T-helper 2 cell treated with Interferon-gamma antibody and Interleukin-4, amounts not matched to agents 5 μg/mL and 100 μg/mL, for 36 hours (primary cell): ENCODE measurements around the gene TAB2.
A peak's percentile ranks its signal among the peaks of the same experiment; 100 is the strongest.

Source experiments
- DNase-seq: peaks from one replicate; pipeline ENCODE4 v3.0.0; 2021; ENCODE audit warnings: low spot score
- H3K27ac Mint-ChIP-seq: one replicate; pipeline ENCODE4 v1.8.0; 2021; ENCODE audit warnings: mild to moderate bottlenecking, mixed read lengths
- H3K27me3 Mint-ChIP-seq: one replicate; pipeline ENCODE4 v1.8.0; 2021; ENCODE audit warnings: low read depth, mixed read lengths
- H3K36me3 Mint-ChIP-seq: one replicate; pipeline ENCODE4 v1.8.0; 2021; ENCODE audit warnings: low read depth, mixed read lengths
- H3K4me1 Mint-ChIP-seq: one replicate; pipeline ENCODE4 v1.8.0; 2021; ENCODE audit warnings: low read depth, mixed read lengths
- H3K4me3 Mint-ChIP-seq: one replicate; pipeline ENCODE4 v1.8.0; 2022; ENCODE audit warnings: mild to moderate bottlenecking, moderate library complexity, mixed read lengths
- H3K9me3 Mint-ChIP-seq: one replicate; pipeline ENCODE4 v1.8.0; 2021; ENCODE audit warnings: mixed read lengths

The TAB2 gene

GRCh38 chr6:149289192-149289781 is 28.2 kb upstream of the TAB2 start:
- Mint-ChIP-seq H3K4me3 (no peak overlapping the region), H3K9me3 (no peaks in the 10 kb centered on the region), H3K27ac (no peak overlapping the region), H3K36me3 (no peaks in the 10 kb centered on the region), H3K27me3 (no peaks in the 10 kb centered on the region), H3K4me1 (peaks cover 15% of the 10 kb centered on the region)
- DNase-seq = no peak

GRCh38 chr6:149289966-149290365 is 27.5 kb upstream of the TAB2 start:
- H3K4me3 Mint-ChIP-seq = no peak overlapping the region
- H3K27me3 Mint-ChIP-seq = no peaks in the 10 kb centered on the region
- peaks cover 10% of the 10 kb centered on the region for H3K4me1 Mint-ChIP-seq
- H3K9me3 Mint-ChIP-seq = no peaks in the 10 kb centered on the region
- no peaks in the 10 kb centered on the region for H3K36me3 Mint-ChIP-seq
- no peak overlapping the region for H3K27ac Mint-ChIP-seq
- DNase-seq = no peak

GRCh38 chr6:149293244-149293643 is 24.3 kb upstream of the TAB2 start:
- Mint-ChIP-seq H3K36me3 (peaks cover 2% of the 10 kb centered on the region), H3K4me1 (peaks cover 2% of the 10 kb centered on the region), H3K27ac (no peak overlapping the region), H3K27me3 (no peaks in the 10 kb centered on the region), H3K4me3 (no peak overlapping the region), H3K9me3 (peaks cover 4% of the 10 kb centered on the region)
- DNase-seq = no peak

GRCh38 chr6:149300563-149300962 is 16.9 kb upstream of the TAB2 start:
- Mint-ChIP-seq H3K36me3 (peaks cover under 1% of the 10 kb centered on the region), H3K9me3 (peaks cover 1% of the 10 kb centered on the region), H3K4me1 (peaks cover 4% of the 10 kb centered on the region), H3K27ac (no peak overlapping the region), H3K27me3 (no peaks in the 10 kb centered on the region), H3K4me3 (no peak overlapping the region)
- DNase-seq = no peak

GRCh38 chr6:149302723-149303122 is 14.8 kb upstream of the TAB2 start:
- DNase-seq = no peak
- Mint-ChIP-seq H3K27ac (no peak overlapping the region), H3K4me1 (peaks cover 4% of the 10 kb centered on the region), H3K4me3 (no peak overlapping the region), H3K27me3 (no peaks in the 10 kb centered on the region), H3K36me3 (peaks cover under 1% of the 10 kb centered on the region), H3K9me3 (no peaks in the 10 kb centered on the region)

GRCh38 chr6:149303468-149303867 is 14.0 kb upstream of the TAB2 start:
- Mint-ChIP-seq H3K27ac (no peak overlapping the region), H3K4me1 (peaks cover 4% of the 10 kb centered on the region)
- no peak for DNase-seq

GRCh38 chr6:149305372-149305771 is 12.1 kb upstream of the TAB2 start:
- Mint-ChIP-seq H3K36me3 (peaks cover 3% of the 10 kb centered on the region), H3K27me3 (no peaks in the 10 kb centered on the region), H3K27ac (no peak overlapping the region), H3K9me3 (no peaks in the 10 kb centered on the region), H3K4me3 (no peak overlapping the region), H3K4me1 (no peaks in the 10 kb centered on the region)
- DNase-seq = no peak

More at GRCh38 chr6:149303468-149303867, 14.0 kb upstream of the TAB2 start:
- H3K36me3 Mint-ChIP-seq = peaks cover 3% of the 10 kb centered on the region
- no peak overlapping the region for H3K4me3 Mint-ChIP-seq
- H3K27me3 Mint-ChIP-seq = no peaks in the 10 kb centered on the region
- H3K9me3 Mint-ChIP-seq = no peaks in the 10 kb centered on the region

GRCh38 chr6:149306967-149307366 is 10.5 kb upstream of the TAB2 start:
- no peaks in the 10 kb centered on the region for H3K4me1 Mint-ChIP-seq
- DNase-seq = no peak
- H3K36me3 Mint-ChIP-seq = peaks cover 3% of the 10 kb centered on the region
- no peaks in the 10 kb centered on the region for H3K9me3 Mint-ChIP-seq
- no peak overlapping the region for H3K27ac Mint-ChIP-seq
- no peaks in the 10 kb centered on the region for H3K27me3 Mint-ChIP-seq
- H3K4me3 Mint-ChIP-seq = no peak overlapping the region

- H3K9me3 Mint-ChIP-seq = peaks cover 6% of the 10 kb centered on the region
- H3K4me1 Mint-ChIP-seq = peaks cover 24% of the 10 kb centered on the region
- peaks cover 9% of the 10 kb centered on the region for H3K36me3 Mint-ChIP-seq
- H3K4me3 Mint-ChIP-seq = no peak overlapping the region
- H3K27me3 Mint-ChIP-seq = no peaks in the 10 kb centered on the region
- no peak overlapping the region for H3K27ac Mint-ChIP-seq
- no peak for DNase-seq
These were observed 6.2 kb upstream of the TAB2 start for GRCh38 chr6:149311293-149311692.

- H3K4me3 Mint-ChIP-seq = no peak overlapping the region
- H3K9me3 Mint-ChIP-seq = peaks cover 6% of the 10 kb centered on the region
- no peaks in the 10 kb centered on the region for H3K27me3 Mint-ChIP-seq
- no peak overlapping the region for H3K27ac Mint-ChIP-seq
- H3K36me3 Mint-ChIP-seq = peaks cover 9% of the 10 kb centered on the region
- no peak for DNase-seq
- H3K4me1 Mint-ChIP-seq = peaks cover 24% of the 10 kb centered on the region
These were observed 5.7 kb upstream of the TAB2 start for GRCh38 chr6:149311766-149312165.

GRCh38 chr6:149313070-149313469 is 4.4 kb upstream of the TAB2 start:
- DNase-seq = no peak
- peaks cover 6% of the 10 kb centered on the region for H3K36me3 Mint-ChIP-seq
- peaks cover 6% of the 10 kb centered on the region for H3K9me3 Mint-ChIP-seq
- peaks cover 24% of the 10 kb centered on the region for H3K4me1 Mint-ChIP-seq
- H3K4me3 Mint-ChIP-seq = no peak overlapping the region
- no peaks in the 10 kb centered on the region for H3K27me3 Mint-ChIP-seq
- no peak overlapping the region for H3K27ac Mint-ChIP-seq

- Mint-ChIP-seq H3K4me1 (peaks cover 24% of the 10 kb centered on the region), H3K36me3 (peaks cover 11% of the 10 kb centered on the region), H3K4me3 (no peak overlapping the region), H3K9me3 (peaks cover 6% of the 10 kb centered on the region), H3K27ac (no peak overlapping the region), H3K27me3 (no peaks in the 10 kb centered on the region)
- no peak for DNase-seq
These were observed 3.7 kb upstream of the TAB2 start for GRCh38 chr6:149313861-149314260.

- no peak for DNase-seq
- no peak overlapping the region for H3K4me3 Mint-ChIP-seq
- H3K27me3 Mint-ChIP-seq = no peaks in the 10 kb centered on the region
- H3K9me3 Mint-ChIP-seq = peaks cover 6% of the 10 kb centered on the region
- peaks cover 24% of the 10 kb centered on the region for H3K4me1 Mint-ChIP-seq
- H3K27ac Mint-ChIP-seq = no peak overlapping the region
- peaks cover 16% of the 10 kb centered on the region for H3K36me3 Mint-ChIP-seq
These were observed 3.1 kb upstream of the TAB2 start for GRCh38 chr6:149314325-149314905.

- Mint-ChIP-seq H3K27ac (peak overlapping the region; percentile 89), H3K27me3 (no peaks in the 10 kb centered on the region), H3K9me3 (peaks cover 6% of the 10 kb centered on the region), H3K36me3 (peaks cover 28% of the 10 kb centered on the region), H3K4me3 (peak overlapping the region; percentile 84), H3K4me1 (peaks cover 28% of the 10 kb centered on the region)
- no peak for DNase-seq
These were observed 1.3 kb upstream of the TAB2 start for GRCh38 chr6:149316108-149316727.
